Stimulated activated CD4-positive, alpha-beta T cell treated with anti-CD3 and anti-CD28 coated beads, Interleukin-1b, Interleukin-23, amount 100 ng/mL, for 4 hours (primary cell): ENCODE measurements around the gene GEN1.
A peak's percentile ranks its signal among the peaks of the same experiment; 100 is the strongest.

Experiments used
- DNase-seq, 2 donors: peaks; one replicate each; pipeline ENCODE4 v3.0.0-alpha.2; 2020; ENCODE audit warnings: low read depth in 2 of 2

The GEN1 gene

DNA sequence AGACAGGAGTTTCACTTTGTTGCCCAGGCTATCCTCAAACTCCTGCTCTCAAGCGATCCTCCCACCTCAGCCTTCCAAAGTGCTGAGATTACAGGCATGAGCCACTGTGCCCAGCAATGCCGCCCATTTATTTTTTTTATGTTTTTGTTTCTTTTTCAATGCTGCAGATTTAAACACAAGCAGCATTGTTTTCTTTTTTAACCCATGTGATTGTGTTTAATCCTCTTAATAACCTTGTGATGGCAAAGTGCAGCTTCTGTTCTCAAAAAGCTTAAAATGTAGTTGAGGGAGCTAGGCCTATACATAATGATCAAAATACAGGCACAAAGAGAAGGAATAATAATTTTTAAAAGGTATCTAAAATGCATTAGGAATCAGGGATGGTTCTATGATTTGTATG, 73.8 kb downstream of the GEN1 start:
- DNase-seq: no peak

DNA sequence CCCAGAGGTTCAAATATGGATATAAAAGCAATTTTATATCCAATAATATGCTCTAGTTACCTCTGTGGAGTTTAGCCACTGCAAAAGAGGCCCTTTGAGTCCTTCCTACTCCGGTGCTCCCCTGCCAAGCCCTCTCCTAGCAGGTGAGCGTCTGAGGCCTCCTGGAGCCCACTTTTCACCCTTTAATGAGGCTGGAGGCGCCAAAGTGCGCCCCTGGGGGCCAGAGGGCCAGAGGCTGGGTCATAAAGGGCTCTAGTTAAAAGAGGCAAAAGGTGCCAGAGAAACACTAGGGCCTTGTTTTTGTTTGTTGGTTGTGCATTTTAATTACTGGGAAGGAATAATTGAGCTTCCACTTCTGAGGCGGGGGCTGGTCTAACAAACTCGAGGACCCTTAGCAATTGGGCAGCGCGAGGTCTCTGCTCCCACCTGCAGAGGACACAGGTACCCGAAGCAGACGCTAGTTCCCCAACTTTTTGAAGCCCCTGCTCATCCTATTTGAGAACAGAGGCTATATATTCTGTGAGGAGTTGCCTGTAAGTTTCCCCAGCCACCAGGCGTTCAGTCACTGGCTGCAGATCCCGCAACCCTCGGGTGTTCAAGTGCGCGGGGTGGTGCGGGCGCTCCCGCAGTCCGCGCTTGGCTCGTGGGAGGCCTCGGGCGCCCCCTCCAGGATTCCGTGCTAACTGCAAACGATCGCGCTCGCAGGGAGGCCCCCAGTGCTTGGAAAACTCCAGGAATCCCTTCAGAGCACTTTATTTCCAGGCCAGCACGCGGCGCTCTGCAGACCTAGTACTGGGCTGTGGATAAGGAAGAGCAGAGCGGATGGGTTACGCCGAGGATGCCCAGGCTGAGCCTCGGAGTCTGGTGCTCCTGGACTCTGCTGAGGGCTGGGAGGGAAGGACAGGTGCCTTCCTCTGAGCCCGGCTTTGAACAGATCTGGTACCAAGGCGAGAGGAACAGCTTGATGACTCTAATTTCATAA, 76.4 kb downstream of the GEN1 start:
- peak in 1 of 2 donors; percentile 14 for DNase-seq

DNA sequence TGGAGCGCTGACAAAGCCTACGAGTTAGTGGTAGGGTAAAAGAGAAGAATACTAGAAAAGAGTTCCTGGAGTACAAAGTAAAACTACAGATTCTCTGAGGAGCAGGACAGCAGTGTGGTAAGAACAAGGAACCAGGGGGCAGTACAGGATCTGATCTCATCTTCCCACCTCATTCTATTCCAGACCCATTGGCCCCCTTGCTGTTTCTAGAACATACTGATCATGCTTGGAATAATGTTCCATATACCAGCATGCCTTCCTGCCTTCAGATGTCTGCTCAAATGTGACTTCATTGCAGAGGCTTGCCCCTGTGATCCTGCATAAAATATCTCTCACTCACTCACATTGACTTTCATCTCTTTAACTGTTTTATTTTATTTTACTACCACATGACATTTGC, 81.6 kb downstream of the GEN1 start:
- DNase-seq: no peak
